Measurements from ENCODE around the gene GPATCH8. TPM values are rescaled to one million over a fixed set of nuclear protein-coding genes. Genes with fewer than 3 reads are reported as not detected.

GPATCH8 gene
- total RNA-seq, 4 donors from 2014 or later, result 39.6 to 91.6 (median 48.3) TPM

- no peaks in the 10 kb centered on the region for H3K27me3 ChIP-seq
- H3K4me1 ChIP-seq, result peaks cover 0 to 4% (median 0%) of the 10 kb centered on the region in 4 donors
- no peaks in the 10 kb centered on the region for H3K9me3 ChIP-seq
- no peak for TF ChIP-seq POLR2A (IDR thresholded peaks at IDR 0.05)
- TF ChIP-seq, protein P1, sequence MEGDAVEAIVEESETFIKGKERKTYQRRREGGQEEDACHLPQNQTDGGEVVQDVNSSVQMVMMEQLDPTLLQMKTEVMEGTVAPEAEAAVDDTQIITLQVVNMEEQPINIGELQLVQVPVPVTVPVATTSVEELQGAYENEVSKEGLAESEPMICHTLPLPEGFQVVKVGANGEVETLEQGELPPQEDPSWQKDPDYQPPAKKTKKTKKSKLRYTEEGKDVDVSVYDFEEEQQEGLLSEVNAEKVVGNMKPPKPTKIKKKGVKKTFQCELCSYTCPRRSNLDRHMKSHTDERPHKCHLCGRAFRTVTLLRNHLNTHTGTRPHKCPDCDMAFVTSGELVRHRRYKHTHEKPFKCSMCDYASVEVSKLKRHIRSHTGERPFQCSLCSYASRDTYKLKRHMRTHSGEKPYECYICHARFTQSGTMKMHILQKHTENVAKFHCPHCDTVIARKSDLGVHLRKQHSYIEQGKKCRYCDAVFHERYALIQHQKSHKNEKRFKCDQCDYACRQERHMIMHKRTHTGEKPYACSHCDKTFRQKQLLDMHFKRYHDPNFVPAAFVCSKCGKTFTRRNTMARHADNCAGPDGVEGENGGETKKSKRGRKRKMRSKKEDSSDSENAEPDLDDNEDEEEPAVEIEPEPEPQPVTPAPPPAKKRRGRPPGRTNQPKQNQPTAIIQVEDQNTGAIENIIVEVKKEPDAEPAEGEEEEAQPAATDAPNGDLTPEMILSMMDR (IDR thresholded peaks at IDR 0.05), result peak; percentile 19 to 49 (median 36)
- peaks cover 0 to 34% (median 0%) of the 10 kb centered on the region in 3 donors for H3K36me3 ChIP-seq
- H3K27ac ChIP-seq, result peak overlapping the region in 1 of 4 donors; percentile 69
- peak; percentile 55 to 86 (median 81) for DNase-seq
- peak overlapping the region; percentile 19 to 60 (median 48) for H3K4me3 ChIP-seq
Observed at GRCh38 chr17:44354582-44355561, 148.3 kb downstream of the GPATCH8 start.

DNA sequence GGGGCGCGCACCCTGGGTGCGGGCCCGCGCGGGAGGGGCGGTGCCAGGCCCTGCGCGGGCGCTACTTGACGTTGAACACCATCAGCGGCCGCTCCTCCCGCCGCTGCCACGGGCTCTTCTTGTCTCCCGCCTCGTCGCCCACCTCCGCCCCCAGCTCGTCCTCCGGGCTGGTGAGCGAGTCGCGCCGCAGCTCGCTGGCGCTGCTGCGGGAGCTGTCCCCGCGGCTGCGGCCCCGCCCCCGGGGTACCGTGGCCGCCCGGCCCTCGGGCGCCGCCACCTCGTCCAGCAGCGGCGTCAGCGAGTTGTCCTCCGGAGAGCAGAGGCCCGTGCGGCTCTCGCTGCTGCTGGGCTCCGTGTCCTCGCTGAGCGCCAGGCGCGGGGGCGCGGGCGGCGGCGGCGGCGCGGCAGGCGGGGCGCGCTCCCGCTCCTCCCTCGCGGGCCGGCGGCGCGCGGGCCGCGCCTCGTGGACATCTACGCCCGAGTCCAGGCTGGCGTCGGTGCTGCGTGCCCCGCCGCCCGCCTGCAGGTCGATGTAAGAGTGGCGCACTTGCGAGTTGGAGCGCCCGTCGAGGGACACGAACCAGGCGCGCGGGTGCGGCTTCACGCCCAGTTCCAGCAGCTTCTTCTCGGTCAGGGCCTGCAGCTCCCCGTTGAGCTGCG lies 149.4 kb downstream of the GPATCH8 start:
- TF ChIP-seq, protein P1 (IDR thresholded peaks at IDR 0.05), result no peak
- TF ChIP-seq POLR2A (IDR thresholded peaks at IDR 0.05), result no peak
- peak in 2 of 3 donors; percentile 58 to 60 for DNase-seq
- peak overlapping the region in 1 of 4 donors; percentile 69 for H3K27ac ChIP-seq
- peaks cover 0 to 8% (median 2%) of the 10 kb centered on the region in 4 donors for H3K4me1 ChIP-seq
- no peaks in the 10 kb centered on the region for H3K9me3 ChIP-seq
- H3K27me3 ChIP-seq, result no peaks in the 10 kb centered on the region
- H3K4me3 ChIP-seq, result peak overlapping the region; percentile 41 to 60 (median 56)
- peaks cover 0 to 45% (median 0%) of the 10 kb centered on the region in 3 donors for H3K36me3 ChIP-seq

- peak overlapping the region; percentile 41 to 60 (median 56) for H3K4me3 ChIP-seq
Observed at GRCh38 chr17:44352828-44353671, 150.2 kb downstream of the GPATCH8 start.

DNA sequence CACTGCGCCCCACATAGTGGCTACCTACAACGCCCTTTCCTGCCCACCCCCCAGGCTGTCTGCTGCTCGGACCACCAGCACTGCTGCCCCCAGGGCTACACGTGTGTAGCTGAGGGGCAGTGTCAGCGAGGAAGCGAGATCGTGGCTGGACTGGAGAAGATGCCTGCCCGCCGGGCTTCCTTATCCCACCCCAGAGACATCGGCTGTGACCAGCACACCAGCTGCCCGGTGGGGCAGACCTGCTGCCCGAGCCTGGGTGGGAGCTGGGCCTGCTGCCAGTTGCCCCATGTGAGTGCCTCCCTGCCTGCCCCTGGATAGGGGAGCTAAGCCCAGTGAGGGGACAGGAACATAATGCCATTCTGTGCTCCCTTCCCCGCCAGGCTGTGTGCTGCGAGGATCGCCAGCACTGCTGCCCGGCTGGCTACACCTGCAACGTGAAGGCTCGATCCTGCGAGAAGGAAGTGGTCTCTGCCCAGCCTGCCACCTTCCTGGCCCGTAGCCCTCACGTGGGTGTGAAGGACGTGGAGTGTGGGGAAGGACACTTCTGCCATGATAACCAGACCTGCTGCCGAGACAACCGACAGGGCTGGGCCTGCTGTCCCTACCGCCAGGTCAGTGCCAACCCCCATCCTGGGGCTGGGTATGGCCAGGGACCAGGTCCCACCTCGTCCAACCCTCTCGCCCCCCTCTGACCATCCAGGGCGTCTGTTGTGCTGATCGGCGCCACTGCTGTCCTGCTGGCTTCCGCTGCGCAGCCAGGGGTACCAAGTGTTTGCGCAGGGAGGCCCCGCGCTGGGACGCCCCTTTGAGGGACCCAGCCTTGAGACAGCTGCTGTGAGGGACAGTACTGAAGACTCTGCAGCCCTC lies 151.0 kb downstream of the GPATCH8 start:
- no peak overlapping the region for H3K27ac ChIP-seq
- H3K4me3 ChIP-seq, result no peak overlapping the region
- TF ChIP-seq POLR2A (IDR thresholded peaks at IDR 0.05), result no peak
- TF ChIP-seq, protein P1 (IDR thresholded peaks at IDR 0.05), result no peak
- H3K27me3 ChIP-seq, result no peaks in the 10 kb centered on the region
- peaks cover 0 to 46% (median 0%) of the 10 kb centered on the region in 3 donors for H3K36me3 ChIP-seq
- DNase-seq, result no peak
- H3K4me1 ChIP-seq, result peaks cover 0 to 10% (median 7%) of the 10 kb centered on the region in 4 donors
- no peaks in the 10 kb centered on the region for H3K9me3 ChIP-seq

More at GRCh38 chr17:44352828-44353671, 150.2 kb downstream of the GPATCH8 start:
- Histone ChIP-seq H3K9me3 (no peaks in the 10 kb centered on the region), H3K27ac (peak overlapping the region in 1 of 4 donors; percentile 69), H3K27me3 (no peaks in the 10 kb centered on the region), H3K36me3 (peaks cover 0 to 46% (median 0%) of the 10 kb centered on the region in 3 donors), H3K4me1 (peaks cover 0 to 10% (median 4%) of the 10 kb centered on the region in 4 donors)
- TF ChIP-seq, protein P1 (IDR thresholded peaks at IDR 0.05), result no peak
- no peak for TF ChIP-seq POLR2A (IDR thresholded peaks at IDR 0.05)
- no peak for DNase-seq

Measured in Peyer's patch (tissue), 4 donors.